GM12878 (cell line): Measurements from ENCODE around the gene KIAA0930. TPM values are rescaled to one million over a fixed set of nuclear protein-coding genes. Genes with fewer than 3 reads are reported as not detected.

Experiments
- ATAC-seq: fragments of 200-7000 bp; cut with Tn5 transposase; 3 replicates; pipeline ENCODE4 v1.9.1; 2020; ENCODE audit warnings: mild to moderate bottlenecking, moderate library complexity
- BruUV-seq: library from RNA; stranded (reverse); fragments of 400-500 nt; replicated peaks from 2 replicates; lab custom pipeline; 2021; lab: Mats Ljungman, UMichigan
- CTCF ChIA-PET: fragments of 300-600 bp; sonication (Branson Sonifier 250); formaldehyde crosslinking; extraction: SDS; loops from one replicate; lab custom pipeline; 2021; ENCODE audit warnings: inconsistent platforms; lab: Yijun Ruan, JAX
- POLR2A ChIA-PET: fragments of 350-600 bp; formaldehyde crosslinking; extraction: SDS; loops from one replicate; lab custom pipeline; 2021; ENCODE audit warnings: inconsistent platforms; lab: Charles Lee
- RAD21 ChIA-PET: fragments of 300-600 bp; sonication (Branson Sonifier 250); formaldehyde crosslinking; loops from one replicate; lab custom pipeline; 2023; ENCODE audit warnings: antibody characterized with exemption; ENCODE audit not compliant: unreplicated experiment; lab: Charles Lee
- SMC1A ChIA-PET: fragments of 300-600 bp; sonication (Branson Sonifier 250); formaldehyde crosslinking; loops from one replicate; lab custom pipeline; 2023; ENCODE audit not compliant: unreplicated experiment, uncharacterized antibody; lab: Charles Lee
- DNase-seq: peaks from one replicate; pipeline ENCODE4 v3.0.0-alpha.2; 2011; ENCODE audit warnings: low read depth, low spot score
- FAIRE-seq: peaks from 3 replicates; lab custom pipeline; 2011; peaks lifted over from hg19 to GRCh38; lab: Jason Lieb, UNC
- H2AFZ ChIP-seq: 2 replicates; pipeline ENCODE4 v1.6.0; 2011; ENCODE audit warnings: low read depth, low read length, control low read depth; ENCODE audit not compliant: control insufficient read depth
- H3K27ac ChIP-seq: 2 replicates; pipeline ENCODE4 v1.5.1; 2011; ENCODE audit warnings: control low read depth; ENCODE audit not compliant: control insufficient read depth, insufficient read depth
- H3K27me3 ChIP-seq, 2 experiments: replicated peaks in 1 of 2; 2 replicates each; pipeline versions ENCODE4 v1.6.0 to v1.6.1; 2011; ENCODE audit warnings: low read length in 1 of 2; ENCODE audit not compliant: control insufficient read depth in 2 of 2, insufficient read depth in 2 of 2
- H3K36me3 ChIP-seq, 2 experiments: 2 replicates each; pipeline ENCODE4 v1.5.1; 2011; ENCODE audit warnings: low read length in 1 of 2; ENCODE audit not compliant: control insufficient read depth in 2 of 2, insufficient read depth in 2 of 2
- H3K4me1 ChIP-seq: 2 replicates; pipeline ENCODE4 v1.6.1; 2011; ENCODE audit warnings: mild to moderate bottlenecking, low read length, moderate library complexity, mixed read lengths; ENCODE audit not compliant: control insufficient read depth, insufficient read depth
- H3K4me2 ChIP-seq: 2 replicates; pipeline ENCODE4 v1.6.0; 2011; ENCODE audit warnings: control low read depth; ENCODE audit not compliant: control insufficient read depth, insufficient read depth
- H3K4me3 ChIP-seq: fragments of 200-600 bp; sonication (generic); 2 replicates; pipeline ENCODE4 v1.5.1; 2016
- H3K79me2 ChIP-seq: 2 replicates; pipeline ENCODE4 v1.6.0; 2011; ENCODE audit warnings: low read length; ENCODE audit not compliant: control insufficient read depth, insufficient read depth
- H3K9ac ChIP-seq: 2 replicates; pipeline ENCODE4 v1.8.0; 2011; ENCODE audit warnings: low read length, control low read depth, mixed read lengths; ENCODE audit not compliant: control insufficient read depth, insufficient read depth
- H3K9me3 ChIP-seq: replicated peaks from 3 replicates; pipeline ENCODE4 v1.5.1; 2011; ENCODE audit warnings: mild to moderate bottlenecking, low read length; ENCODE audit not compliant: control insufficient read depth, insufficient read depth
- H4K20me1 ChIP-seq: 2 replicates; pipeline ENCODE4 v1.6.0; 2011; ENCODE audit not compliant: control insufficient read depth, insufficient read depth
- BCLAF1 ChIP-seq: fragments of 450-650 bp; IDR thresholded peaks from 2 replicates; pipeline ENCODE4 v1.6.1; 2017; ENCODE audit warnings: antibody characterized with exemption, mild to moderate bottlenecking, moderate library complexity
- DPF2 ChIP-seq: fragments of 450-650 bp; IDR thresholded peaks from 2 replicates; pipeline ENCODE4 v1.6.1; 2017; ENCODE audit warnings: mild to moderate bottlenecking
- HCFC1 ChIP-seq: fragments of 150-350 bp; IDR thresholded peaks from 2 replicates; pipeline ENCODE4 v1.6.1; 2014; ENCODE audit warnings: low read length
- POLR2A ChIP-seq: IDR thresholded peaks from 2 replicates; pipeline ENCODE4 v1.6.1; 2011; ENCODE audit warnings: low read depth, mild to moderate bottlenecking, low read length
- RELB ChIP-seq: fragments of 450-650 bp; IDR thresholded peaks from 2 replicates; pipeline ENCODE4 v1.6.1; 2017; ENCODE audit warnings: low read depth, mild to moderate bottlenecking, moderate library complexity
- REST ChIP-seq: IDR thresholded peaks from 2 replicates; pipeline ENCODE4 v1.6.1; 2012; ENCODE audit warnings: mild to moderate bottlenecking, low read depth, low read length
- SIN3A ChIP-seq: IDR thresholded peaks from 2 replicates; pipeline ENCODE4 v1.6.1; 2012; ENCODE audit warnings: low read depth, low read length, improper control_type of control experiment
- SRF ChIP-seq, 2 experiments: IDR thresholded peaks; 2 replicates each; pipeline ENCODE4 v1.6.1; 2011; ENCODE audit warnings: low read depth in 2 of 2, low read length in 2 of 2, mild to moderate bottlenecking in 1 of 2, moderate library complexity in 1 of 2
- STAT3 ChIP-seq: IDR thresholded peaks from 2 replicates; pipeline ENCODE4 v1.6.1; 2011; ENCODE audit warnings: low read depth, low read length, improper control_type of control experiment
- TARDBP ChIP-seq: IDR thresholded peaks from 2 replicates; pipeline ENCODE4 v1.6.1; 2016; ENCODE audit warnings: borderline replicate concordance
- ZNF207 ChIP-seq: fragments of 450-650 bp; IDR thresholded peaks from 2 replicates; pipeline ENCODE4 v1.6.1; 2014; ENCODE audit warnings: antibody characterized with exemption, mild to moderate bottlenecking, borderline replicate concordance
- WGBS: methylation state at CpG from one replicate; pipeline ENCODE4 v1.1.6; 2016; ENCODE audit warnings: low lambda C conversion rate; ENCODE audit not compliant: insufficient replicate concordance, insufficient coverage; ENCODE audit errors: missing lambda C conversion rate; 5-methylcytosine and 5-hydroxymethylcytosine counted together
- in situ Hi-C: fragments of 300-500 bp; cut with MboI; formaldehyde crosslinking; loops from 9 replicates; pipeline ENCODE4 v1.14.3; 2018; ENCODE audit warnings: mixed read lengths
- intact Hi-C: fragments of 100-400 bp; cut with micrococcal nuclease; formaldehyde crosslinking; loops from one replicate; pipeline ENCODE4 v1.14.2; 2022; ENCODE audit not compliant: unreplicated experiment
- polyA plus RNA-seq, 11 experiments: library from polyadenylated mRNA; depleted of rRNA in 4 of 11; unstranded in 6 of 11; stranded (reverse) in 5 of 11; fragments of >200 nt; fragmentation: Nextera tagmentation in 4 of 11; fragmentation: Illumina TruSeq in 1 of 11; extraction: Ambion mirVana in 4 of 11; extraction: Trizol in 1 of 11; gene quantifications; 1 replicate in 1 of 11; 2 replicates in 10 of 11; pipeline versions ENCODE4 v1.2.1 to v1.2.3, GENCODE V29; 2011 to 2016; ENCODE audit warnings: inconsistent platforms in 2 of 11, missing spikeins in 2 of 11, low read depth in 1 of 11
- total RNA-seq, 4 experiments: library from RNA; depleted of rRNA in 3 of 4; stranded (reverse); fragments of >200 nt in 3 of 4; fragmentation: Illumina TruSeq in 1 of 4; extraction: Trizol in 1 of 4; gene quantifications; 2 replicates each; pipeline versions ENCODE4 v1.2.1 to v1.2.3, GENCODE V29; 2013 to 2021

Gene KIAA0930
- total and polyA plus RNA-seq, 10 of the 15 experiments (the other 5 are each of a cell fraction or from before 2014, with no cell fraction given), result 3.6 to 125 (median 46.3) TPM

- no peak for FAIRE-seq
- no peak overlapping the region for H3K4me3 ChIP-seq
- ChIA-PET CTCF (no interaction called here), SMC1A (no interaction called here), POLR2A (no interaction called here), RAD21 (no interaction called here)
- H3K4me2 ChIP-seq, result no peak overlapping the region
- intact Hi-C loops, result no loop called here
- no peak for DNase-seq
- peaks cover 6% of the 10 kb centered on the region for H3K79me2 ChIP-seq
- no peaks in the 10 kb centered on the region for H3K27me3 ChIP-seq
- no TSS peak for BruUV-seq
- H3K9me3 ChIP-seq, result no peaks in the 10 kb centered on the region
- no peak for ATAC-seq
- no peaks in the 10 kb centered on the region for H3K4me1 ChIP-seq
- 98% methylated on average over 13 of the region's 13 CpGs for WGBS
- H3K9ac ChIP-seq, result no peak overlapping the region
- no peaks in the 10 kb centered on the region; the same call in 1 of the 2 replicates for H4K20me1 ChIP-seq
- TF ChIP-seq RELB, result no peak
- 0 out of 2 replicates have a peak, but pooled peaks have one; percentile 33 for TF ChIP-seq POLR2A
- TF ChIP-seq SIN3A, result no peak
- H2AFZ ChIP-seq, result no peak overlapping the region
- in situ Hi-C loops, result no loop called here
- H3K36me3 ChIP-seq, result peaks cover 12 to 49% of the 10 kb centered on the region in 2 experiments
- no peak overlapping the region for H3K27ac ChIP-seq
These were observed 56.7 kb downstream of the KIAA0930 start for GRCh38 chr22:45183974-45184373.

GRCh38 chr22:45181766-45182165 is 58.9 kb downstream of the KIAA0930 start:
- FAIRE-seq (no peak), DNase-seq (no peak), ATAC-seq (no peak)
- in situ Hi-C loops (no loop called here), intact Hi-C loops (no loop called here)
- BruUV-seq, result no TSS peak
- Histone ChIP-seq H3K79me2 (peaks cover 10% of the 10 kb centered on the region), H3K4me1 (no peaks in the 10 kb centered on the region), H3K36me3 (peaks cover 16 to 52% of the 10 kb centered on the region in 2 experiments), H3K9me3 (no peaks in the 10 kb centered on the region), H3K4me3 (no peak overlapping the region), H3K9ac (no peak overlapping the region), H3K27ac (no peak overlapping the region), H2AFZ (no peak overlapping the region), H4K20me1 (no peaks in the 10 kb centered on the region; the same call in 1 of the 2 replicates), H3K4me2 (no peak overlapping the region), H3K27me3 (no peaks in the 10 kb centered on the region)
- POLR2A ChIA-PET, result no interaction called here
- RAD21 ChIA-PET, result no interaction called here
- SMC1A ChIA-PET, result no interaction called here
- 66% methylated on average over 2 of the region's 2 CpGs for WGBS
- CTCF ChIA-PET, result no interaction called here
- TF ChIP-seq ZNF207 (no peak), STAT3 (no peak), HCFC1 (no peak), TARDBP (no peak), REST (no peak), SRF (IDR thresholded peaks at IDR 0.05; ENCODE audit: low read depth in 2 of 2, low read length in 2 of 2) (no peak), BCLAF1 (no peak), DPF2 (no peak)
